GM12872 (cell line): ENCODE data around the gene INSRR.

Experiments used
- CTCF ChIP-seq: IDR thresholded peaks from 3 replicates; pipeline ENCODE4 v1.5.1; 2011; ENCODE audit warnings: low read depth, mild to moderate bottlenecking, low read length, moderate library complexity; ENCODE audit not compliant: insufficient read depth

The INSRR gene

GRCh38 chr1:156884560-156885184 lies 25.8 kb upstream of the INSRR start:
- TF ChIP-seq CTCF: no peak

GRCh38 chr1:156883919-156884318 lies 25.0 kb upstream of the INSRR start:
- TF ChIP-seq CTCF: no peak

GRCh38 chr1:156882543-156882942 lies 23.6 kb upstream of the INSRR start:
- no peak for TF ChIP-seq CTCF

- TF ChIP-seq CTCF: no peak
These were observed 22.7 kb upstream of the INSRR start for GRCh38 chr1:156881663-156882062.

GRCh38 chr1:156881101-156881500 lies 22.2 kb upstream of the INSRR start:
- TF ChIP-seq CTCF: no peak

- no peak for TF ChIP-seq CTCF
These were observed 21.6 kb upstream of the INSRR start for GRCh38 chr1:156880473-156880872.

- TF ChIP-seq CTCF: no peak
These were observed 21.0 kb upstream of the INSRR start for GRCh38 chr1:156879876-156880275.
